ENCODE data around the gene OGG1. TPM values are rescaled to one million over a fixed set of nuclear protein-coding genes. Genes with fewer than 3 reads are reported as not detected.

OGG1 gene
- total and polyA plus RNA-seq, 2 experiments from 2014 or later, result 23.0 to 36.5 TPM

GRCh38 chr3:9781978-9782603 is 32.3 kb downstream of the OGG1 start:
- no peak for TF ChIP-seq EZH2 (IDR thresholded peaks at IDR 0.05; ENCODE audit: insufficient read depth, poor library complexity, severe bottlenecking)
- TF ChIP-seq EZH2phosphoT487 (IDR thresholded peaks at IDR 0.05; ENCODE audit: insufficient read depth, low read depth), result no peak
- Histone ChIP-seq H2AFZ (no peak overlapping the region), H3K4me3 (no peak overlapping the region), H3K27me3 (replicated peaks; ENCODE audit: insufficient read depth) (no peaks in the 10 kb centered on the region), H3K79me2 (ENCODE audit: insufficient read depth) (no peaks in the 10 kb centered on the region), H3K27ac (no peak overlapping the region), H3K4me1 (ENCODE audit: insufficient read depth) (peaks cover 21% of the 10 kb centered on the region), H3K36me3 (ENCODE audit: low read depth) (peaks cover 31% of the 10 kb centered on the region), H3F3A (ENCODE audit: insufficient read depth) (peaks cover 37% of the 10 kb centered on the region), H3K9me3 (ENCODE audit: low read depth) (no peaks in the 10 kb centered on the region), H4K20me1 (ENCODE audit: insufficient read depth) (no peaks in the 10 kb centered on the region), H3K4me2 (ENCODE audit: unreplicated experiment) (no peak overlapping the region), H3K9ac (no peak overlapping the region), H3K9me2 (ENCODE audit: insufficient read depth) (no peaks in the 10 kb centered on the region)
- 80 to 81% methylated on average over 3 of the region's 3 CpGs for WGBS, 2 experiments (ENCODE audit: low coverage in 1 of 2, low lambda C conversion rate in 2 of 2, missing lambda C conversion rate in 2 of 2)
- in situ Hi-C loops (cut with MboI), result no loop called here
- DNase-seq, result no peak

- Histone ChIP-seq H3K9me3 (ENCODE audit: low read depth) (no peaks in the 10 kb centered on the region), H3K4me1 (ENCODE audit: insufficient read depth) (peaks cover 14% of the 10 kb centered on the region), H3K4me2 (ENCODE audit: unreplicated experiment) (no peak overlapping the region), H3K27ac (no peak overlapping the region), H4K20me1 (ENCODE audit: insufficient read depth) (no peaks in the 10 kb centered on the region), H3K4me3 (no peak overlapping the region), H3K79me2 (ENCODE audit: insufficient read depth) (0 out of 2 replicates have a peak, but pooled peaks cover 5% of the 10 kb centered on the region), H3K9me2 (ENCODE audit: insufficient read depth) (no peaks in the 10 kb centered on the region), H3F3A (ENCODE audit: insufficient read depth) (peaks cover 30% of the 10 kb centered on the region), H3K27me3 (replicated peaks; ENCODE audit: insufficient read depth) (no peaks in the 10 kb centered on the region), H3K9ac (no peak overlapping the region), H3K36me3 (ENCODE audit: low read depth) (peaks cover 35% of the 10 kb centered on the region), H2AFZ (no peak overlapping the region)
- in situ Hi-C loops (cut with MboI), result no loop called here
- 60 to 63% methylated on average over 3 of the region's 3 CpGs for WGBS, 2 experiments (ENCODE audit: low coverage in 1 of 2, low lambda C conversion rate in 2 of 2, missing lambda C conversion rate in 2 of 2)
- no peak for DNase-seq
- TF ChIP-seq EZH2 (IDR thresholded peaks at IDR 0.05; ENCODE audit: insufficient read depth, poor library complexity, severe bottlenecking) (no peak), EZH2phosphoT487 (IDR thresholded peaks at IDR 0.05; ENCODE audit: insufficient read depth, low read depth) (no peak)
Observed at GRCh38 chr3:9782770-9783169, 33.0 kb downstream of the OGG1 start.

GRCh38 chr3:9783954-9784353 is 34.2 kb downstream of the OGG1 start:
- 89 to 91% methylated on average over 14 of the region's 14 CpGs for WGBS, 2 experiments (ENCODE audit: low coverage in 1 of 2, low lambda C conversion rate in 2 of 2, missing lambda C conversion rate in 2 of 2)
- TF ChIP-seq EZH2phosphoT487 (IDR thresholded peaks at IDR 0.05; ENCODE audit: insufficient read depth, low read depth) (no peak), EZH2 (IDR thresholded peaks at IDR 0.05; ENCODE audit: insufficient read depth, poor library complexity, severe bottlenecking) (no peak)
- Histone ChIP-seq H3K27me3 (replicated peaks; ENCODE audit: insufficient read depth) (no peaks in the 10 kb centered on the region), H3K9me2 (ENCODE audit: insufficient read depth) (no peaks in the 10 kb centered on the region), H3F3A (ENCODE audit: insufficient read depth) (peaks cover 18% of the 10 kb centered on the region), H3K27ac (no peak overlapping the region), H3K4me2 (ENCODE audit: unreplicated experiment) (no peak overlapping the region), H2AFZ (no peak overlapping the region), H3K79me2 (ENCODE audit: insufficient read depth) (0 out of 2 replicates have a peak, but pooled peaks cover 5% of the 10 kb centered on the region), H4K20me1 (ENCODE audit: insufficient read depth) (no peaks in the 10 kb centered on the region), H3K9me3 (ENCODE audit: low read depth) (no peaks in the 10 kb centered on the region), H3K4me1 (ENCODE audit: insufficient read depth) (peaks cover 4% of the 10 kb centered on the region), H3K4me3 (no peak overlapping the region), H3K9ac (no peak overlapping the region), H3K36me3 (ENCODE audit: low read depth) (peaks cover 39% of the 10 kb centered on the region)
- in situ Hi-C loops (cut with MboI), result no loop called here
- DNase-seq, result no peak

GRCh38 chr3:9784965-9785364 is 35.2 kb downstream of the OGG1 start:
- Histone ChIP-seq H3K36me3 (ENCODE audit: low read depth) (peaks cover 40% of the 10 kb centered on the region), H3K9me3 (ENCODE audit: low read depth) (no peaks in the 10 kb centered on the region), H3F3A (ENCODE audit: insufficient read depth) (peaks cover 8% of the 10 kb centered on the region), H4K20me1 (ENCODE audit: insufficient read depth) (no peaks in the 10 kb centered on the region), H3K79me2 (ENCODE audit: insufficient read depth) (0 out of 2 replicates have a peak, but pooled peaks cover 6% of the 10 kb centered on the region), H3K4me2 (ENCODE audit: unreplicated experiment) (no peak overlapping the region), H3K9me2 (ENCODE audit: insufficient read depth) (no peaks in the 10 kb centered on the region), H3K27me3 (replicated peaks; ENCODE audit: insufficient read depth) (no peaks in the 10 kb centered on the region), H3K4me3 (no peak overlapping the region), H3K9ac (no peak overlapping the region), H2AFZ (no peak overlapping the region), H3K27ac (no peak overlapping the region), H3K4me1 (ENCODE audit: insufficient read depth) (no peaks in the 10 kb centered on the region)
- in situ Hi-C loops (cut with MboI), result no loop called here
- no peak for DNase-seq
- WGBS, 2 experiments (ENCODE audit: low coverage in 1 of 2, low lambda C conversion rate in 2 of 2, missing lambda C conversion rate in 2 of 2), result 94 to 98% methylated on average over 4 of the region's 4 CpGs
- TF ChIP-seq EZH2 (IDR thresholded peaks at IDR 0.05; ENCODE audit: insufficient read depth, poor library complexity, severe bottlenecking) (no peak), EZH2phosphoT487 (IDR thresholded peaks at IDR 0.05; ENCODE audit: insufficient read depth, low read depth) (no peak)
